Keratinocyte (primary cell): ENCODE data around the gene SERF2.

ENCODE experiments used
- EZH2 ChIP-seq: IDR thresholded peaks from one replicate; pipeline ENCODE4 v1.6.1; 2012; ENCODE audit warnings: inconsistent platforms, mild to moderate bottlenecking, low read length, moderate library complexity
- TF ChIP-seq, protein P1 (sequence below), 3 experiments: IDR thresholded peaks in 1 of 3; conservative IDR thresholded peaks in 1 of 3; optimal IDR thresholded peaks in 1 of 3; 2 replicates in 2 of 3; 3 replicates in 1 of 3; pipeline versions ENCODE3 to v1.5.1; 2011; ENCODE audit warnings: low read length in 3 of 3, mild to moderate bottlenecking in 3 of 3, moderate library complexity in 2 of 3, control low read depth in 1 of 3, inconsistent platforms in 1 of 3; ENCODE audit not compliant: insufficient read depth in 2 of 3; ENCODE audit errors: extremely low read depth in 1 of 3

DNA sequence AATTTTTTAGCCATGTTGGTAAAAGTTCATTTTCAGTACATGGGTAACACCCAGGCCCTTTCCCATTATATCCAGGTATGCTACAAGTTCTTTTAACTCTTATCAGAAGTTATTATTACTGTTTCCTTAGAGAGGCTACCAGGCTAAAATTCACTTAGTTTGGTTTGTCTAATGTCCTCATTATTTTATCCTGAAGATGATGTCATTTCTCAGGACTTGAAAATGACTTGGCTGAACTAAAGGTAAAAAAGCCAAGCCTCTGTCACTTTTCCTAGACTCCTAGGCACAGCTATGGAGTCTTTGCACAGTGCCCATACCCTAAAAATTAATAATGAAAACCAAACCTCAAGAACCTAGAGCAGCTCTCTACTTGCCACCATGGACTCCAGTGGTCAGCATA is 19.5 kb upstream of the SERF2 start:
- TF ChIP-seq, protein P1, sequence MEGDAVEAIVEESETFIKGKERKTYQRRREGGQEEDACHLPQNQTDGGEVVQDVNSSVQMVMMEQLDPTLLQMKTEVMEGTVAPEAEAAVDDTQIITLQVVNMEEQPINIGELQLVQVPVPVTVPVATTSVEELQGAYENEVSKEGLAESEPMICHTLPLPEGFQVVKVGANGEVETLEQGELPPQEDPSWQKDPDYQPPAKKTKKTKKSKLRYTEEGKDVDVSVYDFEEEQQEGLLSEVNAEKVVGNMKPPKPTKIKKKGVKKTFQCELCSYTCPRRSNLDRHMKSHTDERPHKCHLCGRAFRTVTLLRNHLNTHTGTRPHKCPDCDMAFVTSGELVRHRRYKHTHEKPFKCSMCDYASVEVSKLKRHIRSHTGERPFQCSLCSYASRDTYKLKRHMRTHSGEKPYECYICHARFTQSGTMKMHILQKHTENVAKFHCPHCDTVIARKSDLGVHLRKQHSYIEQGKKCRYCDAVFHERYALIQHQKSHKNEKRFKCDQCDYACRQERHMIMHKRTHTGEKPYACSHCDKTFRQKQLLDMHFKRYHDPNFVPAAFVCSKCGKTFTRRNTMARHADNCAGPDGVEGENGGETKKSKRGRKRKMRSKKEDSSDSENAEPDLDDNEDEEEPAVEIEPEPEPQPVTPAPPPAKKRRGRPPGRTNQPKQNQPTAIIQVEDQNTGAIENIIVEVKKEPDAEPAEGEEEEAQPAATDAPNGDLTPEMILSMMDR (optimal IDR thresholded peaks at IDR 0.05 in 1 of 3, IDR thresholded peaks at IDR 0.05 in 1 of 3, conservative IDR thresholded peaks at IDR 0.05 in 1 of 3; ENCODE audit: extremely low read depth in 1 of 3, insufficient read depth in 2 of 3, low read length in 3 of 3), result no peak
- TF ChIP-seq EZH2, result no peak
